ENCODE results near the gene HNRNPK. TPM values are rescaled to one million over a fixed set of nuclear protein-coding genes. Genes with fewer than 3 reads are reported as not detected.

Gene HNRNPK
- total RNA-seq, 1 donor from 2014 or later = 752 TPM

DNA sequence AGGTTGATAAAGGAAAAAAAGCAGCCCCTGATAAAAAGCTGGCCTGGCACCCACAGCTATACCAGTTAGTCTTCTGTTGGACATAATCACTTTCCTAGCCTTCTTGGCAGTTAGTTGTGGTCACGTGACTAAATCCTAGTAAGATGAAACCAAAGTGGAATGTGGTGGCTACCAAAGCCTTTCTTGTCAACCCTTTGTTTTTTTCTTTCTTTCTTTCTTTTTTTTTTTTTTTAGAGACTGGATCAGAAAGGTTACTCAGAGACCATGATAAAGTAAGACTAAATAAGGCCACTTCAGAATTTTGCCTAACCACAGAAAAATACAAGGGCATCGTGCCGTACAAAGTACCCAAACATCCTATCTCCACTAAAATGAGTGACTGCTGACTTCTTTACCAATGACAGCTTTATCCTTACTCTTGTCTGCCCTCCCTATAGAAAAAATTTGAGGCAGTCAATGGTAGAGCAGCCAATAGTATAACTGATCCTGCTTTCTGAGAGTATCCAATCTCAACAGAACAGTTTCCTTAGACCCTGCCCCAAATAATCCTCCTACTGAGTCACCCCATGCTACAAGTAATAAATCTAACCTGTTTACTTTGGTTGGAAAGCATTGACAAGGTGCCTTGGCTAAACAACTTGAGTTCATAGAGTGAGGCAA lies 44.6 kb downstream of the HNRNPK start:
- intact Hi-C loops (cut with micrococcal nuclease) = no loop called here

DNA sequence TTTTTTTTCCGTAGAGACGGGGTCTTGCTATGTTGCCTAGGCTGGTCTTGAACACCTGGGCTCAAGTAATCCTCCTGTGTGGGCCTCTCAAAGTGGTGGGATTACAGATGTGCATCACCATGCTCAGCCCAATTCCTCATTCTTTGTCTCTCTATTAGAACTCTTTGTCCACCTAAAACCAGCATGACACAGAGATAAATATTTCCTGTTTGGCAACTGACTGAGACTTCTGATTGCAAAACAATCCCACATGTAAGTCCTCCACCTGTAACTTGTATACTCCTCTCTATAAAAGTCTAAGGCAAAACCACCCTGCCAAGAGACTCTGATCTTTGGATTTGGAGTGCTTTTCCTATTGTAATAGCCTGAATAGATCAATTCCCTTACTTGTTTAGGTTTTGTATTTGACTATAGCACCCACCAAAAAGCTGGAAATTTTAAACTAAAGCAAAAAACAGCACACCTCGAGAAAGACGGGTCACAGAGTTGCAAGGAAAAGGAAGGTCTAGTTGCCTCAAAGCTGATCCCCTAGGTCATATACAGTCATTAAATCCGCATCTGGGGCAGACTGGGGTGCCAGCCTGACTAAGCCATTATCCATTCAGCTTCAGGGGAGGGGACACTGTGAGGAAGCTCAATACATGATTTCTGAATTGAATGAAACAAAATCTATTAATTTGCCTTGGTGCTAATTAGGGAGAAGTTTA lies 45.3 kb downstream of the HNRNPK start:
- intact Hi-C loops (cut with micrococcal nuclease) = no loop called here

DNA sequence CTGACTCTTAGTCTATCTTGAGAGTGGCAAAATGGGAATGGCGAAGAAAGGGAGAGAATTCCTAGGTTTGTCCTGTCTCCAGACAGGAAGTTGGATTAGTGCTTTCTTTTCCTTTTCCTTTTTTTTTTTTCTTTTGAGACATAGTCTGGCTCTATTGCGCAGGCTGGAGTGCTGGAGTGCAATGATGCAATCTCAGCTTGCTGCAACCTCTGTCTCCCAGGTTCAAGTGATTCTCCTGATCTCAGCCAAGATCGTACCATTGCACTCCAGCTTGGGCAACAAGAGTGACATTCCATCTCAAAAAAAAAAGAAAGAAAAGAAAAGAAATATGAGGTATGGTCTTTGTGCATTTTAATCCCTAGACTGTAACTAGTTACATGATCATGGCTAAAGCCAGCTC lies 46.2 kb downstream of the HNRNPK start:
- intact Hi-C loops (cut with micrococcal nuclease) = no loop called here

DNA sequence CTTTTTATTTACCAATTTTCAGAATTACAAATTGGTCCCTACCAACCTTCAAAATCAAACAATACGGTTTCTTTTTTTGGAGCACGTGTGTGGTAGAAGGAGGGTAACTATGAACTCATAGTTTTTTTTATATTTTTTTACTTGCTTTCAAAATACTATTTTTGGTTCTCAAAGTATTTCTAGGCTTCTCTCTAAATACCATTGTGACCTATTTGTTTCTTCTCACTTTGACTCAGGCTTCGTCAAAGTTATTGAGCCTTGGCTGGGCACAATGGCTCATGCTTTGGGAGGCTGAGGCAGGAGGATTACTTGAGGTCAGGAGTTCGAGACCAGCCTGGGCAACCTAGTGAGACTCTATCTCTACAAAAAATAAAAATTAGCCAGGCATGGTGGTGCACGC lies 47.2 kb downstream of the HNRNPK start:
- intact Hi-C loops (cut with micrococcal nuclease) = no loop called here

DNA sequence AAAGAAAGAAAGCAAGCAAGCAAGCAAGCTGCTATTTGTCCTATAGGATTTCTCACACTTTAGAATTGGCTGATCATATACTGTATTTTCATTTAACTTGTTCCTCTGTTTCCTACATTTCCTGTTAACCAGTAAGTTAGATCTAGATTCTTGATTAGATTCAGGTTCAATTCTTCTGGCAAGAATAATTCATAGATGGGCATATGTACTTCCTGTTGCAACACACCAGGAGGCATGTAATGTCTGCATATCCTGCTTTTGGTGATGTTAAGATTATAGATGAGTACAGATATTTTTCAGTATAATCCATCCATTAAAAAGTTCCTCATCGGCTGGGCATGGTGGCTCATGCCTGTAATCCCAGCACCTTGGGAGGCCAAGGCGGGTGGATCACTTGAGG lies 48.0 kb downstream of the HNRNPK start:
- intact Hi-C loops (cut with micrococcal nuclease) = no loop called here

DNA sequence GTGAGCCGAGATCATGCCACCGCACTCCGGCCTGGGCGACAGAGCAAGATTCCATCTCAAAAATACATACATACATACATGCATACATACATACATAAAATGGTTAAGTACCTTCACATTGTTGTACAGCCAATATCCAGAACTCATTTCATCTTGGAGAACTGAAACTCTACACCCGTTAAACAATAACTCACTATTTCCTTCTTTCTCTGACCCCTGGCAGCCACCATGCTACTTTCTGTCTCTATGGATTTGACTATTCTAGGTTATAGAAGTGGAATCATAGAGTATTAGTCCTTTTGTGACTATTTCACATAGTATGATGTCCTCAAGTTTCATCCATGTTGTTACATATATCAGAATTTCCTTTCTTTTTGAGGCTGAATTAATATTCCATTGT lies 49.1 kb downstream of the HNRNPK start:
- intact Hi-C loops (cut with micrococcal nuclease) = no loop called here

DNA sequence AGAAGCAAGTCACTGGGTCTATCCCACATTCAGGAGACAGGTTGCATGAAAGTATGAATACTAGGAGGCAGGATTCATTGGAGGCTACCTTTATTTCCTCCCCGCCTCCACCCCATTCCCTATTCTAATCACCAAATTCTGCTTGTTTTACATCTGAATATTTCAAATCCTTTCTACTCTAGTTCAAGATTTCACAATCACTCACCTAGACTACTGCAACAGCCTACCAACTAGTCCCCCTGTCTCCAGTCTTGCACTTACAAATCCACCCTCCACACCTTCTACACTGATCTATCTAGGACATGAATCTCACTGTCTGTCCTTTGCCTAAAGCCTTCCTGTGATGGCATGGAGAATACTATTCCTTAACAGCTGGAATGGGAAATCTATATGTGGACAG lies 52.4 kb downstream of the HNRNPK start:
- intact Hi-C loops (cut with micrococcal nuclease) = loop anchor here (10.0 kb wide), 2 partner anchors 113 to 593 kb away; partner anchors contain the start of gene GKAP1

DNA sequence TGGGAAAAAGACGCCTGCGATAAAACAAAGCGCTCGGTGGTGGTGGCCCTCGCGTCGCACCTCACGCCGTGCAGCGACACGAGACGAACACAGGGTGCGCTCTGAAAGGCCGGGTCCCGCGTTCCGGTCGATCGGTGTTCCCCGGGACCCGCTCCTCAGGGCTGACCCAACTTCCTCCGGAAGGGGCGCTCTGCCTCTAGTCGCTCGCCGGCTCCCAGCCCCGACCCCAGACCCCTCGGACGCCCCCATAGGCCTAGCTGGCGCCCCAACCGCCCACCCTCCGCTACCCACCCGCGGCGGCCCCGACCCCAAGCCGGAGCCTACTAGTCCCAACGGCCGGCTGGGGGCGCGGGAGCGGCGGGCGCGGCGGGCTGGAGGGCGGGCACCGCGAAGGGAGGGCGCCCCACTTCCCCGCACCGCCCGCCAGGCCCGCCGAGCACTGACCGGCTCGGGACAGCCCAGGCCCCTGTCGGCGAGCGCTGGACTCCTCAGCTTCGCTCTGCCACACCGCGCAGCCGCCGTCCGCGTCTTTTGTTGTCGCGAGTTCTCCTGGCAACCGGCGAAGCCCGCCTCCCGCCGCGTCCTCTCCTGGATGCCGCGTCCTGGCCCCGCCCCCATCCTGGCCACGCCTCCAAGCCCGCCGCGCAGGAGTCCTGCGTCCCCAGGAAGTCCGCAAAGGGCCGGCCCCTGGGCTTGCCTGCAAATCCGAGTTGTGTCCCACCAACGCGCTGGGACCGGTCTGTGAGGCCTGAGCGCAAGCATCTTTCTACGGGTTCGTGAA lies 58.9 kb downstream of the HNRNPK start, which contains the start of gene KIF27:
KIF27 (minus strand) TSS at position 506 of the 781 bp plus-strand sequence. CDS start 5,841 bp downstream, outside the sequence.
- intact Hi-C loops (cut with micrococcal nuclease) = loop anchor here (1.0 to 10.0 kb wide), 6 partner anchors 35 to 586 kb away; partner anchors contain the start of genes GKAP1, HNRNPK, IDNK and RMI1

DNA sequence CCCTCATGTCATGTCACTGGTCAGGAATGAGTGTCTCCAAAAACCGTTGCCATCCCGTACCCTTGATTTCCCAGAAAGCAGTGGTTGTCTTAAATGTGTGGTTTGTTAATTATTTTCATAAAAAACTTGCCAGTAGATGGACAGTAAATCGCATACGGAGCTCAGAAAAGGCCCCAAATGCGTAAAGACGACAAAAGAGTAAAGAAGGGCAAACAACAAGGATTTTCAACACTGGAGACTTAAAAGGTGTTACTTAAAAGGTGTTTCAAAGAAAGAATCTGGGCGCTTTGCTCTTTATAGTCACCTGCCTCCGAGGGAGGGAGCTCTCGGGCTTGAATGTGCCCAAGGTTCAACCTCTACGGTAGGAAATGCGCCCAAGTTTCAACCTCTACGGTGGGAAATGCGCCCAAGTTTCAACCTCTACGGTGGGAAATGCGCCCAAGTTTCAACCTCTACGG lies 59.5 kb downstream of the HNRNPK start:
- intact Hi-C loops (cut with micrococcal nuclease) = loop anchor here (2.0 to 10.0 kb wide), 3 partner anchors 106 to 586 kb away; partner anchors contain the start of genes GKAP1 and IDNK

DNA sequence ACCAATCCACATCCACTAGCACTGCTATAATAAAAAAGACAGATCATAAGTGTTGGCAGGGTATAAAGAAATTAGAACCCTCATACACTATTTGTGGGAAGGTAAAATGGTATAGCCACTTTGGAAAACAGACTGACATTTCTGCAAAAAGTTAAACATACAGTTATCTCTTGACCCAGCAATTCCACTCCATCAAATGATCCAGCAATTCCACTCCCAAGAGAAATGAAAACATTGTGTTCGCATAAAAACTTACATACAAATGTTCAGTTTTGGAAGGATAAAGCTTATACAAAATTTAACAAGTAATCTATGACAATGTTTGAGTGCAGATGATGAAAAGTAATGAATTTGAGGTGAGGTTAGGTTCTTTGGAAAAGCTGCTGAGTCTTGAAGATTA lies 60.9 kb downstream of the HNRNPK start:
- intact Hi-C loops (cut with micrococcal nuclease) = no loop called here

Other genes starting within 250 kb of the HNRNPK start
- gene GKAP1, start 162.4 kb downstream of the HNRNPK start, total RNA-seq = 3.5 and 3.8 TPM in 2 replicates
- gene KIF27, start 58.8 kb downstream of the HNRNPK start, total RNA-seq = 2.5 and 2.7 TPM in 2 replicates
- 27.9 and 29.0 TPM in 2 replicates for gene RMI1, start 590 bp upstream of the HNRNPK start, total RNA-seq